Omental fat pad (tissue), 4 donors: ENCODE data around the gene KRTAP10-4. TPM values are rescaled to one million over a fixed set of nuclear protein-coding genes. Genes with fewer than 3 reads are reported as not detected.

Source experiments
- ATAC-seq: fragments of 150-250 bp; one replicate; pipeline ENCODE4 v1.9.1; 2016; ENCODE audit warnings: mild to moderate bottlenecking, moderate library complexity; ENCODE audit not compliant: low FRiP score
- DNase-seq: peaks from one replicate; pipeline ENCODE4 v3.0.0-alpha.2; 2019; ENCODE audit warnings: low spot score
- CTCF ChIP-seq, 3 donors: fragments of 450-650 bp; IDR thresholded peaks; one replicate each; pipeline ENCODE4 v1.5.1; 2016 to 2017; ENCODE audit warnings: antibody characterized with exemption in 3 of 3, mild to moderate bottlenecking in 3 of 3, moderate library complexity in 2 of 3
- total RNA-seq, 4 donors: library from RNA; depleted of rRNA; stranded (reverse); fragments of >200 nt; gene quantifications; one replicate each; pipeline ENCODE4 v1.1.0, GENCODE V29; 2016

The KRTAP10-4 gene
- total RNA-seq, 4 donors from 2014 or later, result not detected

- ATAC-seq (no peak), DNase-seq (no peak)
- no peak for TF ChIP-seq CTCF (IDR thresholded peaks at IDR 0.05)
Observed at GRCh38 chr21:44571296-44571695, 2.2 kb upstream of the KRTAP10-4 start.

- no peak for TF ChIP-seq CTCF (IDR thresholded peaks at IDR 0.05)
- DNase-seq (no peak), ATAC-seq (no peak)
Observed at GRCh38 chr21:44571844-44572782, 1.4 kb upstream of the KRTAP10-4 start.

- ATAC-seq (no peak), DNase-seq (no peak)
- TF ChIP-seq CTCF (IDR thresholded peaks at IDR 0.05), result no peak
Observed at GRCh38 chr21:44572959-44573583, 458 bp upstream of the KRTAP10-4 start.

GRCh38 chr21:44574457-44575306 lies 1.2 kb downstream of the KRTAP10-4 start:
- ATAC-seq (no peak), DNase-seq (no peak)
- no peak for TF ChIP-seq CTCF (IDR thresholded peaks at IDR 0.05)

- ATAC-seq (no peak), DNase-seq (no peak)
- no peak for TF ChIP-seq CTCF (IDR thresholded peaks at IDR 0.05)
Observed at GRCh38 chr21:44575307-44576024, 1.9 kb downstream of the KRTAP10-4 start.

GRCh38 chr21:44576025-44576420 lies 2.5 kb downstream of the KRTAP10-4 start:
- no peak for ATAC-seq
- no peak for TF ChIP-seq CTCF (IDR thresholded peaks at IDR 0.05)
- DNase-seq, result no peak
